Peyer's patch (tissue), 4 donors: ENCODE results near the gene NR2F2.

Source experiments
- POLR2A ChIP-seq, 2 donors: fragments of 450-650 bp; IDR thresholded peaks; one replicate each; pipeline ENCODE4 v1.5.1; 2017; ENCODE audit warnings: antibody characterized with exemption in 2 of 2, mild to moderate bottlenecking in 2 of 2, moderate library complexity in 2 of 2
- TF ChIP-seq, protein P1 (sequence below), 6 experiments: fragments of 450-650 bp in 4 of 6; fragments of 200-600 bp in 2 of 6; sonication (generic) in 1 of 6; IDR thresholded peaks; one replicate each; pipeline ENCODE4 v1.5.1; 2017 to 2019; ENCODE audit warnings: antibody characterized with exemption in 6 of 6, mild to moderate bottlenecking in 3 of 6, moderate library complexity in 1 of 6

DNA sequence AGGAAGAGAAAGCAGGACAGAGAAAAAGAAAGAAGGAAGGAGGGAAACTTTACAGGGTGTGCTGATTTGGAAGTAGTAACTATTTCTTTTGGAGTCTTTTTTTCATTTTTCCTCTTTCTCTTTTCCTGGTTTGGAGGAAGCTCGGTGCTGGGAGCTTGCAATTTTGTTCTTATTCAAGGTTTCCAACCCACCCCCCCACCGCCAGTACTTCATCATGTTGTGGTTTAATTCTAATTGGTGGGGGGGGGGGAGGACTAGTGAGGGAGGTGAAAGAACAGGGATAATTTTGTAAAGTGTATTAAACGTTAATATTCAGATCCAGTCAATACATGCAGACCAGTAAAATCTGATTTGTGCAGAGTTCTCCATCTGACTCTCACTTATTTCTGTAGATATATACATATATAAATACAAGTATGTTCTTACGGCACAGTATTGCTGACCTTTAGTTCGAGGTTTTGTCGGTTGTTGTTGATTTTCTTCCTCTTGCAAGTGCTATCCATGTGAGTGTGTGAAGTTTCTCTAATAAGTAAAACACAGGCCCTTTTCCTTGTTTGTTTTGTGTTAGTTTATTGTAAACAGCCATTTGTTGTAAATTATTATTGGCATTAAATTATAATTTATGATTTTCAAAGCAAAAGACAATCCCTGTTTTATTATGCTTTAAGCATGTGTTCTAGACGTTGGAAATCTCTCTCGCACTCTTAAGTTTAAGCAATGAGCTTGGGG is 9.3 kb downstream of the NR2F2 start:
- TF ChIP-seq, protein P1, sequence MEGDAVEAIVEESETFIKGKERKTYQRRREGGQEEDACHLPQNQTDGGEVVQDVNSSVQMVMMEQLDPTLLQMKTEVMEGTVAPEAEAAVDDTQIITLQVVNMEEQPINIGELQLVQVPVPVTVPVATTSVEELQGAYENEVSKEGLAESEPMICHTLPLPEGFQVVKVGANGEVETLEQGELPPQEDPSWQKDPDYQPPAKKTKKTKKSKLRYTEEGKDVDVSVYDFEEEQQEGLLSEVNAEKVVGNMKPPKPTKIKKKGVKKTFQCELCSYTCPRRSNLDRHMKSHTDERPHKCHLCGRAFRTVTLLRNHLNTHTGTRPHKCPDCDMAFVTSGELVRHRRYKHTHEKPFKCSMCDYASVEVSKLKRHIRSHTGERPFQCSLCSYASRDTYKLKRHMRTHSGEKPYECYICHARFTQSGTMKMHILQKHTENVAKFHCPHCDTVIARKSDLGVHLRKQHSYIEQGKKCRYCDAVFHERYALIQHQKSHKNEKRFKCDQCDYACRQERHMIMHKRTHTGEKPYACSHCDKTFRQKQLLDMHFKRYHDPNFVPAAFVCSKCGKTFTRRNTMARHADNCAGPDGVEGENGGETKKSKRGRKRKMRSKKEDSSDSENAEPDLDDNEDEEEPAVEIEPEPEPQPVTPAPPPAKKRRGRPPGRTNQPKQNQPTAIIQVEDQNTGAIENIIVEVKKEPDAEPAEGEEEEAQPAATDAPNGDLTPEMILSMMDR (IDR thresholded peaks at IDR 0.05): no peak
- TF ChIP-seq POLR2A (IDR thresholded peaks at IDR 0.05): no peak
